ENCODE results near the gene ABR.
"Not testable (repeated sequence)": the region's sequence is repeated elsewhere in the genome, so short reads cannot be mapped to it uniquely, and the experiment has no call there.

ABR gene

DNA sequence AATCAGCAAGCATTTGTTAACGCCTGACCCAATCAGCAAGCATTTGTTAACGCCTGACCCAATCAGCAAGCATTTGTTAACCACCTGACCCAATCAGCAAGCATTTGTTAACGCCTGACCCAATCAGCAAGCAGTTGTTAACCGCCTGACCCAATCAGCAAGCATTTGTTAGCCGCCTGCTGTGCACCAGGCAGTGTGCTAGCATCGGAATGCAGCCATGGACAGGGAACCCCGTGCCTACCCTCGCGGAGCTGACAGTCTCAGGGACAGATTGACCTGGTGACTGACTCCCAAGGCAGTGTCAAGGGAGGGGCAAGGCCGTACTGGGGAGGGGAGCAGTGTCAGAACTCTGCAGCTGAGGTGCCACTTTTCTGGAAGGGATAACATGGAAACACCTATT, 66.9 kb downstream of the ABR start:
- no peak for DNase-seq

DNA sequence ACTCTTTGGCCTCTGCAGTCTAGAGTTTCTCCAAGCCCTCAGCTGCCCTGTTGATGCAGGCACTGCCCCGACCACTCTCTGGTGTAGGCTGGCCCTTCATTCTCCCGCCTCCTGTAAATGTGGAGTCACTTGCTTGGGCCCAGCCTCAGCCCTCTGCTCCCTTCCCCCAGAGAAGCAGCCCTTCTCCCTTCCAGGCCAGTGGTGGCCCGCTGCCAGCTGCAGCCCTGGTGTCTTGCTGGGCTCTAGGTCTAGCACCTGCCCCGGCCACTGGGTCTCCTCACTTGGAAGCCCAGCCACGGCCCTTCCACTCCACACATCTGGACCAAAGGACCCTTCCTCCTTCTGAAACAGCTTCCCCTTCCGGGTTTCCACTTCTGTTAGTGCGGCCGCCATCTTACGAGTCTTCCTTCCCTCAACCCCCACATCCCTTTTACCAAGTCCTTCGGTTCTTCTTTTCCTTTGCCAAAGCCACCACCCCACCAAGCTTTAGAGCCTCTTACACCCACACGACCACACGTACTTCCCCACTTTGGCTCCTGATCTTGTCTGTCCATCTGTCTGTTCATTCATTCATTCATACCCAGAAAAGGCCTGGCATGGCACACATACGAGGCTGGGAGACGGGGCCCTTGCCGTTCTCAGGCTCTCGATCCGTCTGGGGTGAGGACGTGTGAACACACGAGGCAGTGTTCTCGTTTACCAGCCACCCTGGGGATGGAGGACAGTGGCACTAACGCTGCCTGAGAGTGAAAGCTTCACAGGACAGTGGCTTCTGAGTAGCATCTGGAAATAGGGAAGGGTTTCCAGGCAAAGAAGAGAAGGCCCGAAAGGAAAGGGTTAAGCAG, 68.0 kb downstream of the ABR start:
- no peak for DNase-seq

DNA sequence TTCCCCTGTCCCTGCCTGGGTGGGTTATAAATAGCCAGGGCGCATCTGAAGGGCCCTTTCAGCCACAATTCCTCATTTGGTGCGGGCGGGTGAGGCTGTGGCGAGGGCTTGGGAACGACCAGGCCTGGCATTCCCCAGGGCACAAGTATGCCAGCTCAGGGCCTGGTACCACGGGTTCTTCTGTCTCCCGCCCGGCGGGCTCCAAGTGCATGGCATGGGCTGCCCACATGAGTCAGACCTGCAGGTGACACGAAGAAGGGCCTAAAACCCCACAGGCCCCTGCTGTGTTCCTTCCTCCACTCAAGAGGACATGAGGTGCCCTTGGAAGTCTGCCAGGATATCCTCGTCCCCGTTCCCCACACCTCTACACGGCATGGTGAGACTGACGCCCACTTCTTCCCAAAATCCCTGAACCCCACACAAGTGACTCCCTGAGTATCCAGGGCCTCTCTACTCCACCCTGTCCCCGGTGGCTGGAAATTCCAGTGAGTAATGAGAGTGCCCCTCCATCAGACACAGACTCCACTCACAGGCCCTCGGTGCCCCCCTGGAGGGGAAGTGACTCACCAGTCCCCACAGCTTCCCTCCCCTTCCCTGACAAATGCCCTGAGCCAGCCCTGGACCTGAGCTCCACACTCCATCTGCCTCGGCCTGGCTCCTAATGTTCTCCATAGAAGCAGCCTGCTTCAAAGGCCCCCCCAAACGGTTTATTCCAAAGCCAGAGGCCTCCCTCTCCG, 68.8 kb downstream of the ABR start:
- peak; percentile 32 for DNase-seq

DNA sequence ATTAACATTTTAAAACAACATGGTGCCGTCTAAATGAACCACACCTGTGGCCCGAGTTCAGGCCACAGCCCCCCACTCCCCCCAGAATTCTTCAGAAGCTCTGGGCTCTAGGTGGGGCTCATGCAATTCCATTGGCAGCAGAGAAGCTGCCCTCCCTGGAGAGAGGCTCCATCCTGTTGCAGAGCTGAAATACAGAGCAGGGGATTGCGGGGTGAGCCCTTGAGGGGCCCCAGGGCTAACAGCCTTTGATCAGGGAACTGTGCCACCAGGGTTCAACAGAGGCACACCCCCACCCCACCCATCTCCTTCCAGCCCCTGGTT, 69.3 kb downstream of the ABR start:
- no peak for DNase-seq

DNA sequence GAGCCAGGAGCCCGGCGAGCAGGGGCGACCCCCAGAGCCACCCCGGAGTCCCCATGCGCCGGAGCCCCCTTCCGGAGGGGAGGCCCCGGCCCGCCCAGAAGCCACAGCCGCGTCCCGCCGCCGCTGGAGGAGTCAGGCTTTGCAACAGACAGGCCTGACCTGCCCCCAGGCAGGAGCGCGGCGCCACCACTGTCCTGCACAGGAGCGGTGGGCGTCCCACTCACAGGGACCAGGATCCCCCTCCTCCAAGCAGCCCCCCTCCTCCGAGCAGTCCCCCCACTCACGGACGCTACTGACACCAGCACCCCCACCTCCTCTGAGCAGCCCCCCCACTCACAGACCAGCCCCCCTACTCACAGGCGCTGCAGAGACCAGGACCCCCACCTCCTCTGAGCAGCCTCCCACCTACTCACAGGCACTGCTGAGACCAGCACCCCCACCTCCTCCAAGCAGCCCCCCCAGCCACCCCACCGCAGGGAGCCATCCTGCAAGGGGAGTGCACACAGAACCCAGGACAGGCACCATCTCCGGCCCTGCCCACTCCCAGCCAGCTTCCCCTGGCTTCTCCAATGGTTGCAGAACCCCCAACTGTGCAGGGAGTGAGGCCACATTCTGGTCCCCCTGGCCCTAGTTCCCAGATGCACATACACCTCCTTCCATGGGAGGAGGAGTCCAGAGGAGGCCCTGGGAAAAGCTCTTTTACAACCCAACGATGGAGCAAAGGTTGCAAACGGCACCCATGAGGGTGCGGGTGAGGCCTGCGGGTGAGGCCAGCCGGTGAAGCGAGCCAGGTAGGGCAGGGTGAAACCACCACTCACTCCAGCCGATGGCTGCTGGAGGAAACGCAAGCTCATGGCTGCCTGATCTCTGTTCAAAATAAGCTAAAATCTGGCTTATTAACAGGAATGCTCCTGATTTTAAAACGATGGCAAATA, 69.9 kb downstream of the ABR start:
- DNase-seq, result no peak

DNA sequence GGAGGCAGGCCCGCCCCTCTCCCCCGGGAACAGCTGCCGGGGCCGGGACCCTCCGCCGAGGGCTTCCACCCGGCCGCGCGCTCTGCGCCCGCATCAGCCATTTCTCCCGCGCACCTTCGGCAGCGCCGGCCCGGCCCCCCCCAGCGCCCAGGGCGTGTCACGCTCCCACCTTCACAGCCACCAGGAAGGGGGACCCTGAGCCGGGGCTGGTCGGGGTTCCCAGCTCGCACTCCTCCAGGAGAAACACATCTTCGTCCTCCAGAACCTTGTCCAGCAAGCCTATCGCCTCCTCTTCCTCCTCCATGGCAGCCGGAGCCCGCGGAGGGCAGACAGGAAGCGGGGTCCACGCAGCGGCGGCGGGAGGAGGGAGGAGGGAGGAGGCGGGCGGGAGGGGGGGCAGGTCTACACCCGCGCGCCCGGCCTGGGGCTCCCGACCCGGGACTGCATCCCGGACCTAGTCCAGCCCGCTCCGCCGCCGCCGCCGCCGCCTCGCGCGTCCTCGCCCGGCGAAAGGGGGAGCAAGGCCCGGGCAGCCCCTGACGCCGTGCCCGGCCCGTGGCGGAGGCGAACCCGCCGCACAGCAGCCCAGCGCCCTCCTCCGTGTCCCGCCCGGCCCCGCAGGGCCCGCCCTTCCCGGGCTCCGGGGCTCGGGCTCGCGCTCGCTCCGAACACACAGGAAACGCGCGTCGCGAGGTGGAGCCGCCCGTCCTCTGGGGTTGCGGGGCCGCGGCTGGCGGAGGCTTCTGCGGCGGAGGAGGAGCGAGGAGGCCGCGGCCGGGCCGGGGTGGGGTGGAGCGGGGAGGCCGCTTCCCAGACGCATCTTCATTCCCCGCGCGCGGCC, 70.8 kb downstream of the ABR start:
- no peak for DNase-seq

DNA sequence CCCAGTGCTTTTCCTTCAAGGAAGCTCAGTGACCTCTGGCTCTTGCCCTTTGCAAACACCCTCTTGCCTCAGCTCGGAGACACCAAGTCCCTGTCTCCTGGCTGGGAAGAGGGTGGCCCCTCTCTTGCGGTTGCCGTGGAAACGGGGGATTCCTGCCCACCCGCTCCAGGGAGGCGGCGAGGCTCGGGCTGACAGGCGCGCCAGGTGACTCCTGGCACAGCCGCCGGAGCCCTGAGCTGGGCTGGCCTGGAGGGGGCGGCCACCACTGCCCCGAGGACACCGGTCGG, 71.4 kb downstream of the ABR start:
- DNase-seq, result no peak

DNA sequence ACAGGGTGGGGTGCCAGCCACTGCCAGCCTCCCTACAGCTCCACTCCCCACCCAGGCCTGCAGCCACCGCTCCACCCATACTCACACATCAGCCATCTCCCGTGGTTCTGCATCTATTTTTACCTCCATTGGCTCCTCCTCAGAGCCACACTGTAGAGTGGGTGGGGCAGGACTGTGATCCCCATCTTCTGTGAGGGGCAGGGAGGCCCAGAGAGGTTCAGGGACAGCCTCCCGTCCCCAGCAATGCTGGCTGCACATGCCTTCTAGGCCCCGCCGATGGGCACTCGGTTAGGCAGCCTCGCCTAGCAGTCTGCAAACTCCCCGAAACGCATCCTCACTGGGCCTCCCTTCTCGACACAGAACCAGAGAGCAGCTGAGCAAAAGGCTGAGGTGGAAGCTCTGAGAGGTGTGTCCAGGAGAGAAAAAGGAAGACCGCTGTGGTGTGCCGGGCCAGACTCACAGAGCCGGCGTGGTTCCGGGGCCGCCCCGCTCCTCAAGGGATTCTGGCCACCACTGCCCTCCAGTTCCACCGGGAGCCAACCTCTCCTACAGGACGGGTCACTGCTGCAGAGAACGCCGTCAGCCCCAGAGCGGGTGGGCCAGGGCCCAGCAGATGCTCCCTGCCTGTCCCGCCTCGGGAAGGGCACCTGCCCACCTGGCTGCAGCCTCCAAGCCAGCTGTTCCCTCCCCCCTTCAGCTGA, 71.9 kb downstream of the ABR start:
- no peak for DNase-seq

DNA sequence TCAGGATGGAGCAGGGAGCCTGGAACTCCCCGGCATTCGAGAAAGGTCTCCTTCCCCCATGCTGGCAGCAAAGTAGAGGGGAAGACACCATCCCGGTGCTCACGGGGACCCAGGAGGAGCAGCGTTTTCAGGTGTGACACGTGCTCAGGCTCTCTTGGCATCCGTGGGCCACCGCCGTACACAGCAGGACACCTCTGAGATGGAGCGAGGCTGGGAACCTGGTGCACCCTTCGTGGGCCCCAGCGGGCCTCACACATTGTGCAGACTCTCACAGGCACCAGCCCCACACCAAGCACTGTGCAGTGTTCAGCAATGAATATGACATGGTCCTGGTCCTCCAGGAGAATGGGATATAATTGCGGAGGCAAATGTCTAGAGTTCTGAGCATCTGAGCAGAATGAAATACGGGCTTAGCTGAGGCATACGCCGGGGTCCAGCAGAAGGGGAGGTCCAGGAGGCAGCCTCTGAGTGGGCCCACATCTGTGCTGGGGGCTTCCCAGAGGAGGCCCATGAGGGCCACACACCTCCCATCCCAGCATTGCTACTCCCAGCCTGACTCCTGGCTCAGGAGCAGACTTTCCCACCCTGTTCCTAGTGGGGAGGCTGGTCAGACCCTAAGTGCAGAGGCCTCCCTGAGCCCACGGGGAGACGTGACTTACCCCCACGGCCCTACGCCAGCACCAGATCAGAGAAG, 72.6 kb downstream of the ABR start:
- no peak for DNase-seq

DNA sequence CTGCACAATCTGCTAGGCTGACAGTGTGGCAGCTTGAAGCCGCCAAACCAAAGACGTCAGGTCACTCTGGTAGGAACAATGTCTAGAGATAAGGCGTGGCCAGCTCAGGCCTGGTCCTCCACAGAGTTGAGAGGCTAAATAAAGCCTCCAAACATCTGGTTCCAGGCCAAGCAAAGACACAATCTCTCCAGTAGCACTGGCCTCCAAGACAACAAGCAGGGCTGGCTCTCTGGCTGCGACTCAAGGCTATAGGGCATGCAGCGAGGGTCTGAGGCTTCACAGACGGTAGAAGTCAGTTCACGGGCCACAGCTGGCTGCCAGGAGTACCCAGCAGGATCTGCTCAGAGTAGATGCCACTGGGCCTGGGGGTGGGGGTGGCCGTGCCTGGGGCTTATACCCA, 75.6 kb downstream of the ABR start:
- no peak for DNase-seq

DNA sequence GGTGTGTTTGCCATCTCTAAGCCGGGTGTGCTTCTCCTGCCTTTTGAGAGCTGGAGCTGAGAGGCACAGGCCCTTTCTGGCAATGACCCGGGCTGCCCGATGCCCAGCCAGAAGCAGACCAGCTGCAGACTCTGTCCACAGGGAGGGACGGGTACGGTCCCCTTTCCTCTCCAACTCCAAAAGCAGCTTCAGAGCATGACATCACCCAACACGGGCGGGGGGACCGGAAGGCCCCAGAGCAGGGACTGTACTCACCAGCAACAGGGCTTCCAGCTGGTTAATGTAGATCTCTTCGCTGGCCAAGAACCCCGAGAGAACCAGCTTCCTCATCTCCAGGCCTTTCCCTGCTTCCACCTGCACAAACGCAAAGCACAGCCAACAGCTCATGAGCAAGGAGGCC, 79.4 kb downstream of the ABR start:
- DNase-seq, result no peak

DNA sequence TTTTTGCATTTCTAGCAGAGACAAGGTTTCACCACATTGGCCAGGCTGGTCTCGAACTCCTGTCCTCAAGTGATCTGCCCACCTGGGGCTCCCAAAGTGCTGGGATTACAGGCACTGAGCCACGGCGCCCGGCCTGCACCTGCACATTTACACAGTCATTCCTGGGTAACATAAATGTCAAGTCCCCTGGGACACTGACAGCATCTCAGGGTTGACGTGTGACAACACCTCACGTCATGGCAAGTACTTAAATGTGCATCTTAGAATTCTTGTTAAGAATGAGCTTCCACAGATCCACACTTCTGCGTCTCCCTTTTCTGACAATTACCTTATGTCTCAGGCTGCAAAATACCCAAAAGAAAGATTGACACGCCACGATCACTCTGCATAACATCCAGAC, 80.5 kb downstream of the ABR start:
- no peak for DNase-seq

DNA sequence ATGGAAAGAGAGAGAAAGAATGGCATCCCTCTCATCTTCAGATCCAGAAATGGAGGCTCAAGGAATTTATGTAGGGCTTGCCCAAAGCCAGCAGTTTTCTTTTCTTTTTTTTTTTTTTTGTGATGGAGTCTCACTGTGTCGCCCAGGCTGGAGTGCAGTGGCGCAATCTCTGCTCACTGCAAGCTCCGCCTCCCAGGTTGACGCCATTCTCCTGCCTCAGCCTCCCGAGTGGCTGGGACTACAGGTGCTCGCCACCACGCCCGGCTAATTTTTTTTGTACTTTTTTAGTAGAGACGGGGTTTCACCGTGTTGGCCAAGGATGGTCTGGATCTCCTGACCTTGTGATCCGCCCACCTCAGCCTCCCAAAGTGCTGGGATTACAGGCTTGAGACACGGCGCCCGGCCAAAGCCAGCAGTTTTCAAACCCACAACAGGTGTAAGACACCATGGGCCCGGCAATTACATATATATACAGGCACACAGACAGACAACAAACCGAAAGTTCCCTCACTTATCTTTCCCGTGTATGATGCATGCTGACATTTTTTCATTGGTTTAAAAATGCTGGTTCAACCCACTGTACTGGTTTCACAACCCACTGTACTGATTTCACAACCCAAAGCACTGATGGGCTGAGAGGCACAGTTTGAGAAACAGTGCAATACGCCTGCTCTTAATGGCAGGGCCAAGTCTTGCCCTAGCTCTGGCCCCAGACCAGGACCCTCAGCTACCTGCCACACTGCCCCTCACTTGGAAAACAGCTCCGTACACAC, 81.6 kb downstream of the ABR start:
- not testable (repeated sequence) for DNase-seq

DNA sequence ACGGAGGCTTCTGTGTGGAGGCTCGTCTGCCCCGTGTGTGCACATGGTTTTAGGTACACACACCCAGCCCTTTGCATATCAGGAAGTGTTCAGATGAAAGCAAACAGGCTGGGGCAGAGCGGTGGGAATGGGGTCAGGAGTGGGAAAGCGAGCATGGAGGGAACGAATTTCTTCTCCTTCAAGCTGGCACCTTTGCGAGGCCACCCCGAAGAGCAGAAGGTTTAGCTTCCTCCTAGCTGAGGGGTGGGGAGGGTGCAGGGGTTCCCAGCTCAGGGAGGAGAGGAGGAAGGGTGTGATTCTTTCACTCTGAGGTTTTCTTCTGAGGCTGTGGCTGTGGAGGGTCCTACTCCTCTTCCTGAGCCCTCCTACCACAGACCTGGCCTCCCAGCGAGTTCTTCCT, 83.6 kb downstream of the ABR start:
- no peak for DNase-seq

DNA sequence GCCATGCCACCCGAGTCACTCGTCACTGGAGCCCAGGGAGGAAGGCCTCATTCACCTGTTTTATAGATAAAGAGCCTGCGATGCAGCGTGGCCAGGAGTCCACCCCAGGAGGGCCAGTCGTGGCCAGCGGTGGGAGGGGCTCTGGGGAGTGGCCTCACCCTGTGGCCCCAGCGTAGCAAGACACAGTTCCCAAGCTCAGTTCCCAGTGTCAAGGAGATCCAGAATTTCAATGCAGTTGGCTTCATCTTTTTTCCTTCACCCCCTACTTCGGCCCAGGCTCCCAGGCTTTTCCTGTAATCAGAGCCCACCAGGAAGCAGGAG, 84.0 kb downstream of the ABR start:
- no peak for DNase-seq

DNA sequence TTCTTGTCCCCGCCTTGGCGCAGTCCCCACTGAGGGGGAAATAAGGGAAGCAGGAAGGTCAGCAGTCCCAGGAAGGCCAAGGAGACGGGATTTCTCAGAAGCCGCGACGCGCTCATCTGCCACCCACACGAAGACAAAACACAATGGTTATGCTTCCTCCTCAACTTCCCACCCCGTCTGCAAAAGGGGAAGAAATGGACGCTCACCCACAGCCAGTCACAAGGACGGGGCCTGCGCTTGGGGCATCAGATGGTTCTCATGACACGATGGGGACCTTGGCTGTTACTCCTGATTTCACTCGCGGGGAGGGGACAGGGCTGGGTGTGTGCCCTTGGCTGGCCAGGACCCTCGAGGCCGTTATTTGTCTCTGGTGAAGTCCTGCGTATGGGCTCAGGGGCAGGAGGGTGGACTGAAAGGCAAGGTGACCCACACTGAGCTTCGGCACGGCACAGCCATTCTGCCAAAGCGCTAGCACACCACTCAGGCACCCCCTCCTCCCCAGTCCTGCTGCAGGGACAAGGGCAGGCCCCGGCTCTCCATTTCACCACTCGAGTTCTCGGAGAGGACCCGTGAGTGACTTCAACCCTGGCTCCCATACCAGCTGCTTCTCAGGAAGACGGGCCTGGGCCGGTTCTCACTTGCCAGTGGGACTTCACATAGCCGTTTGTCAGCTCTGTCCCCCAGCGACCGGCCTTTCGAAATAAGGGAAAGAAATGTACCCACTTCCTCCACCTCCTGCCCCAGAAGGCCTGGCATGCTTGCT, 84.5 kb downstream of the ABR start:
- no peak for DNase-seq

DNA sequence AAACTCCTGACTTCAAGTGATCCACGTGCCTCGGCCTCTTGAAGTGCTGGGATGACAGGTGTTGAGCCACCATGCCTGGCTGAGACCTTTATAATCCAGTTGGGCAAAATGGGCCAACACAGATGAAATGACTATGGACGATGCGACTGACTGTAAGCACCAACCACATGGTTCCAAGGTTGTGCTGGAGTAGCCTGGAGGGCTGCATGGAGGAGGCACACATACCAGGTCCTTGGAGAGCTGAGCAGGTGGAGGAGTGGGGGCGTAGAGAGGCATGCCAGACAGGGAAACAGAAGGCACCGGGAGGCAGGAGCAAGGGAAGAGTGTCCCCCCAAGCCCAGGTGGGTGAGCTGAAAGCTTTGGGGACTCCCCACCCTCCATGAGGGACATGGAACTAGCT, 85.2 kb downstream of the ABR start:
- DNase-seq, result no peak

DNA sequence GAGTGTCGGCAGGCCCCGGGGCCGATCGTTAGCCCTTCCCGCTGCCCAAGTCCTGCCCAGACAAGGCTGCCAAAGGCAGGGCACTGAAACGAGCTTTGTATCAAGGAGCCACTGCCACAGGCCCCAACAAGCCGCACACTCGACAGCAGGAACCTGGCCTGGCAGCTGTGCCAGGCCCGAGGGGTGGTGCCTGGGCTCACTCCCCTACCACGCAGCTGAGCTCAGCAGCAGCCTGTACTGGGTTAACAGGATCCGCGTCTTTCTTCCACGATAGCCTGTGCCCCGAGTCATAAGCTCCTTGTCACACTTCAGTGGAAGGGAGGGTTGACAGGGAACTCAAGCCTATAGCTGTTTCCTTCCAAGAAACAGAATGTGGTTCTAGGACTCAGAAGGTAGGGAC, 87.9 kb downstream of the ABR start:
- DNase-seq, result no peak

DNA sequence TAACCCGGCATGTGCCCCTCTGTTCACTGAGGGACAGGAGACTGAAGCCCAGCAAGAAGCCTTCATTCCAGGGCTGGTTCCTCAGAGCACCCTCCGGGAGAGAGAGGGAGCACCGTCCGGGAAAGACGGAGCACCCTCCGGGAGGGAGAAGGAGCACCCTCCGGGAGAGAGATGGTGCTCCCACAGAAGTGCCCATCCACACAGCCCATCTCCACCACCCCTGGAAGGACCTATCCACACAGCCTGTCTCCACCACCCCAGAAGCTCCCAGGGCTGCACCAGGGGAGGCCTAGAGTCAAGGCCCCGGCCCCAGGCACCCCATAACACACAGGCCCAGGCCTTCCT, 88.6 kb downstream of the ABR start:
- DNase-seq, result no peak

DNA sequence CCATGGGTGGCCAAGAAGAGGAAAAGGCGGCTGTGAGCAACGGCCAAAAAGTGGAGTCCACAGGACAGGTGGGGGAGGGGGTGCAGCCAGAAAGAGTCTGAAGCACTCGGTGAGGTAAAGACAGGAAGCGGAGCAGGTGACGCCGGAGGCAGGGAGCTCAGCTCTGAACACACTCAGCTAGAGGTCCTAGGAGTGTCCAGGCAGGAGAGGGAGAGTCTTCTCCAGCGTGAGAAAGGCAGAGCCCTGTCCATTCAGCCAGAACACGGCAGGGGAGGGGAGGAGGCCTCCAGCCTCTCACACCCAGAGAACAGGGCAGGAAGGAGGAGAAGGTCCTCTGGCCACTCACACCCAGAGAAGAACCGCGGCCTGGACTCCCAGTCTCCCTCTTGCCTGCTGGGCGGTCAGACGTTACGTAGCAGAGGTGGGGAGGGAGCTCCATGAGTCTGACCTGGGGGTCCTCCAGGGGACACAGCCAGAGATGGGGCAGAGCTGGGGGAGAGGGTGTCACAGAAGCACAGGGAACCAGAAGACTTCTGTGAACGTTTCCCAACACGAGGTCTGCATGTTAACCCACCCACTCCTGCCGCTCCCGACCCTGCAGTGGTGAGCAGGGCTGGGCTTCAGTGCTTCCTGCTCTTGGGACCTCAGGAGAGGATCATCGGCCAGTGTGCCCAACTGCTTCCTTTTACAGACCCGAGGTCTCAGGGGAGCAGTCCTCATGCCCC, 89.2 kb downstream of the ABR start:
- DNase-seq, result no peak
